Measurements from ENCODE around the gene RNF114. TPM values are rescaled to one million over a fixed set of nuclear protein-coding genes. Genes with fewer than 3 reads are reported as not detected.

RNF114 gene
- total RNA-seq, 1 experiment from 2014 or later = 88.1 TPM

GRCh38 chr20:49915380-49916145 is 20.6 kb upstream of the RNF114 start, which contains the start of gene SPATA2 (continued):
- TF ChIP-seq CTCF (IDR thresholded peaks at IDR 0.05) (no peak), NFATC4 (CRISPR knock-in tag; IDR thresholded peaks at IDR 0.05) (no peak), HMGA2 (CRISPR knock-in tag; IDR thresholded peaks at IDR 0.05) (no peak), ESRRA (CRISPR knock-in tag; IDR thresholded peaks at IDR 0.05; ENCODE audit: borderline replicate concordance) (no peak), ATF3 (CRISPR knock-in tag; conservative IDR thresholded peaks at IDR 0.05) (no peak), ARID4B (CRISPR knock-in tag; IDR thresholded peaks at IDR 0.05; ENCODE audit: borderline replicate concordance) (peak; percentile 85; the same call in 1 of the 2 replicates), GTF2I (CRISPR knock-in tag; conservative IDR thresholded peaks at IDR 0.05) (peak; percentile 91; the same call in 1 of the 2 replicates), E2F4 (CRISPR knock-in tag; IDR thresholded peaks at IDR 0.05; ENCODE audit: borderline replicate concordance, low read depth) (no peak)

GRCh38 chr20:49916146-49917002 is 19.8 kb upstream of the RNF114 start:
- ATAC-seq (no peak), DNase-seq (ENCODE audit: low spot score) (no peak)
- POLR2A ChIA-PET = interaction anchor here (0.7 to 1.3 kb wide), 3 partner anchors 20 to 169 kb away, joined by 3 to 7 read pairs (median 3); partner anchors contain the start of gene RNF114
- H3K36me3 Mint-ChIP-seq = no peaks in the 10 kb centered on the region
- H3K9me3 Mint-ChIP-seq = no peaks in the 10 kb centered on the region
- peak overlapping the region; percentile 98 for H3K4me3 Mint-ChIP-seq
- peaks cover 19% of the 10 kb centered on the region for H3K4me1 Mint-ChIP-seq
- peaks cover 6% of the 10 kb centered on the region; the same call in 1 of the 2 replicates for H3K27me3 Mint-ChIP-seq (ENCODE audit: low read depth)
- H3K27ac Mint-ChIP-seq = peak overlapping the region; percentile 94
- TF ChIP-seq GTF2I (CRISPR knock-in tag; conservative IDR thresholded peaks at IDR 0.05) = no peak
- peak; percentile 83 for TF ChIP-seq GABPB1 (CRISPR knock-in tag; IDR thresholded peaks at IDR 0.05)
- no peak for TF ChIP-seq RORB (CRISPR knock-in tag; IDR thresholded peaks at IDR 0.05)
- CTCF ChIA-PET = interaction anchor here (0.6 to 1.8 kb wide), 14 partner anchors 12 to 526 kb away, joined by 3 to 10 read pairs (median 3); no protein-coding TSS in a partner anchor

- ChIA-PET POLR2A (no interaction called here), CTCF (no interaction called here)
- Mint-ChIP-seq H3K27ac (no peak overlapping the region), H3K4me1 (peaks cover 19% of the 10 kb centered on the region), H3K36me3 (no peaks in the 10 kb centered on the region), H3K27me3 (ENCODE audit: low read depth) (peaks cover 12% of the 10 kb centered on the region), H3K4me3 (no peak overlapping the region), H3K9me3 (0 out of 2 replicates have a peak, but pooled peaks cover 3% of the 10 kb centered on the region)
- no peak for ATAC-seq
- DNase-seq (ENCODE audit: low spot score) = no peak
- TF ChIP-seq NR2C2 (CRISPR knock-in tag; IDR thresholded peaks at IDR 0.05) = no peak
- no peak for TF ChIP-seq ZNF281 (CRISPR knock-in tag; IDR thresholded peaks at IDR 0.05)
- no peak for TF ChIP-seq EMX1 (CRISPR knock-in tag; IDR thresholded peaks at IDR 0.05)
- TF ChIP-seq PRDM15 (CRISPR knock-in tag; IDR thresholded peaks at IDR 0.05) = no peak
Observed at GRCh38 chr20:49918446-49918845, 17.8 kb upstream of the RNF114 start.
